HL-60/S4 treated with retinoic acid at 250 ng/mL for 4 days and 3 days (cell line): ENCODE measurements around the gene TTC33.

Experiments used
- in situ Hi-C: fragments of 300-500 bp; cut with MboI; formaldehyde crosslinking; loops from 2 replicates; pipeline ENCODE4 v1.7.0; 2022; ENCODE audit warnings: low sequenced_read_pairs

The TTC33 gene

GRCh38 chr5:40780199-40780598 lies 24.4 kb upstream of the TTC33 start:
- in situ Hi-C loops, result no loop called here

GRCh38 chr5:40779561-40779960 lies 23.8 kb upstream of the TTC33 start:
- in situ Hi-C loops, result no loop called here

GRCh38 chr5:40778133-40778532 lies 22.4 kb upstream of the TTC33 start:
- in situ Hi-C loops, result no loop called here

- in situ Hi-C loops, result no loop called here
Measured at GRCh38 chr5:40776658-40776977, 20.9 kb upstream of the TTC33 start.

- in situ Hi-C loops, result no loop called here
Measured at GRCh38 chr5:40775846-40776657, 20.3 kb upstream of the TTC33 start.

GRCh38 chr5:40775085-40775845 lies 19.5 kb upstream of the TTC33 start:
- in situ Hi-C loops, result no loop called here

GRCh38 chr5:40774623-40775022 lies 18.9 kb upstream of the TTC33 start:
- in situ Hi-C loops, result no loop called here

- in situ Hi-C loops, result no loop called here
Measured at GRCh38 chr5:40770764-40771163, 15.0 kb upstream of the TTC33 start.

GRCh38 chr5:40762705-40763104 lies 6.9 kb upstream of the TTC33 start:
- in situ Hi-C loops, result no loop called here

GRCh38 chr5:40757400-40757799 lies 1.6 kb upstream of the TTC33 start:
- in situ Hi-C loops, result no loop called here

- in situ Hi-C loops, result no loop called here
Measured at GRCh38 chr5:40755093-40755406, 711 bp downstream of the TTC33 start.

GRCh38 chr5:40754381-40755092 lies 1.2 kb downstream of the TTC33 start:
- in situ Hi-C loops, result no loop called here

GRCh38 chr5:40746703-40747102 lies 9.1 kb downstream of the TTC33 start:
- in situ Hi-C loops, result loop anchor here (25.0 kb wide), 1 partner anchor 1159 kb away; no protein-coding TSS in a partner anchor

GRCh38 chr5:40743771-40744170 lies 12.0 kb downstream of the TTC33 start:
- in situ Hi-C loops, result loop anchor here (25.0 kb wide), 1 partner anchor 1156 kb away; no protein-coding TSS in a partner anchor

GRCh38 chr5:40738502-40738901 lies 17.3 kb downstream of the TTC33 start:
- in situ Hi-C loops, result loop anchor here (25.0 kb wide), 1 partner anchor 1151 kb away; no protein-coding TSS in a partner anchor

GRCh38 chr5:40736103-40736875 lies 19.5 kb downstream of the TTC33 start:
- in situ Hi-C loops, result loop anchor here (25.0 kb wide), 1 partner anchor 1149 kb away; no protein-coding TSS in a partner anchor

- in situ Hi-C loops, result loop anchor here (25.0 kb wide), 1 partner anchor 1148 kb away; no protein-coding TSS in a partner anchor
Measured at GRCh38 chr5:40735609-40736008, 20.2 kb downstream of the TTC33 start.

GRCh38 chr5:40734986-40735385 lies 20.8 kb downstream of the TTC33 start:
- in situ Hi-C loops, result loop anchor here (25.0 kb wide), 1 partner anchor 1148 kb away; no protein-coding TSS in a partner anchor

- in situ Hi-C loops, result loop anchor here (25.0 kb wide), 1 partner anchor 1147 kb away; no protein-coding TSS in a partner anchor
Measured at GRCh38 chr5:40733879-40734563, 21.7 kb downstream of the TTC33 start.

- in situ Hi-C loops, result loop anchor here (25.0 kb wide), 1 partner anchor 1146 kb away; no protein-coding TSS in a partner anchor
Measured at GRCh38 chr5:40733434-40733833, 22.3 kb downstream of the TTC33 start.
